ENCODE measurements around the gene SLC39A11. TPM values are rescaled to one million over a fixed set of nuclear protein-coding genes. Genes with fewer than 3 reads are reported as not detected.

SLC39A11 gene
- total and polyA plus RNA-seq, 2 of the 13 experiments (the other 11 are each of a cell fraction or from before 2014, with no cell fraction given), result 17.2 to 31.5 TPM

DNA sequence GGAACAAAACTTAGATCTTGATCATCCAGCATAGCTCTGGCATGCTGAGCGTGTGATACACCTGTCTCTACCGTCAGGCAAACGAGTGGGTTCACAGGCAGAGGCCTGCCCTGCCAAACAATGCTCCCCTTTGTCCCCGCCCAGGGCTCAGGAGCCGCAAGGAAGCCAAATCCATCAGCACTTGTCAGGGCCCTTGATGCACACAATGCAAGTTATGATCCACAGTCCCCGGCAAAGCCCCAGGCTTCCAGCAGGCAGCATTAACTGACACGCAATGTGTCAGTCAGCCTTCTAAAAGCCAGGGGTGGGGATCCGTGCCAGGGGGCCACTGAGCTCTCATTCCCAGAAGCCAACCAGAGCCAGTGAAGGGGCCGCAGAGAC is 460.9 kb downstream of the SLC39A11 start (continued):
- TF ChIP-seq, protein P1, sequence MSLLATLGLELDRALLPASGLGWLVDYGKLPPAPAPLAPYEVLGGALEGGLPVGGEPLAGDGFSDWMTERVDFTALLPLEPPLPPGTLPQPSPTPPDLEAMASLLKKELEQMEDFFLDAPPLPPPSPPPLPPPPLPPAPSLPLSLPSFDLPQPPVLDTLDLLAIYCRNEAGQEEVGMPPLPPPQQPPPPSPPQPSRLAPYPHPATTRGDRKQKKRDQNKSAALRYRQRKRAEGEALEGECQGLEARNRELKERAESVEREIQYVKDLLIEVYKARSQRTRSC (CRISPR knock-in tag; IDR thresholded peaks at IDR 0.05; ENCODE audit: low read depth), result 0 out of 2 replicates have a peak, but pooled peaks have one; percentile 68
- TF ChIP-seq, protein P2, sequence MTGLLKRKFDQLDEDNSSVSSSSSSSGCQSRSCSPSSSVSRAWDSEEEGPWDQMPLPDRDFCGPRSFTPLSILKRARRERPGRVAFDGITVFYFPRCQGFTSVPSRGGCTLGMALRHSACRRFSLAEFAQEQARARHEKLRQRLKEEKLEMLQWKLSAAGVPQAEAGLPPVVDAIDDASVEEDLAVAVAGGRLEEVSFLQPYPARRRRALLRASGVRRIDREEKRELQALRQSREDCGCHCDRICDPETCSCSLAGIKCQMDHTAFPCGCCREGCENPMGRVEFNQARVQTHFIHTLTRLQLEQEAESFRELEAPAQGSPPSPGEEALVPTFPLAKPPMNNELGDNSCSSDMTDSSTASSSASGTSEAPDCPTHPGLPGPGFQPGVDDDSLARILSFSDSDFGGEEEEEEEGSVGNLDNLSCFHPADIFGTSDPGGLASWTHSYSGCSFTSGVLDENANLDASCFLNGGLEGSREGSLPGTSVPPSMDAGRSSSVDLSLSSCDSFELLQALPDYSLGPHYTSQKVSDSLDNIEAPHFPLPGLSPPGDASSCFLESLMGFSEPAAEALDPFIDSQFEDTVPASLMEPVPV (CRISPR knock-in tag; IDR thresholded peaks at IDR 0.05), result peak; percentile 19; the same call in 1 of the 2 replicates
- no peak for TF ChIP-seq MIER2 (CRISPR knock-in tag; IDR thresholded peaks at IDR 0.05)
- TF ChIP-seq ZNF562 (CRISPR knock-in tag; IDR thresholded peaks at IDR 0.05; ENCODE audit: borderline replicate concordance), result no peak
- TF ChIP-seq, protein P3, sequence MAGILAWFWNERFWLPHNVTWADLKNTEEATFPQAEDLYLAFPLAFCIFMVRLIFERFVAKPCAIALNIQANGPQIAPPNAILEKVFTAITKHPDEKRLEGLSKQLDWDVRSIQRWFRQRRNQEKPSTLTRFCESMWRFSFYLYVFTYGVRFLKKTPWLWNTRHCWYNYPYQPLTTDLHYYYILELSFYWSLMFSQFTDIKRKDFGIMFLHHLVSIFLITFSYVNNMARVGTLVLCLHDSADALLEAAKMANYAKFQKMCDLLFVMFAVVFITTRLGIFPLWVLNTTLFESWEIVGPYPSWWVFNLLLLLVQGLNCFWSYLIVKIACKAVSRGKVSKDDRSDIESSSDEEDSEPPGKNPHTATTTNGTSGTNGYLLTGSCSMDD (CRISPR knock-in tag; IDR thresholded peaks at IDR 0.05), result no peak
- no peak for TF ChIP-seq ZNF768 (CRISPR knock-in tag; IDR thresholded peaks at IDR 0.05)
- TF ChIP-seq, protein P4, sequence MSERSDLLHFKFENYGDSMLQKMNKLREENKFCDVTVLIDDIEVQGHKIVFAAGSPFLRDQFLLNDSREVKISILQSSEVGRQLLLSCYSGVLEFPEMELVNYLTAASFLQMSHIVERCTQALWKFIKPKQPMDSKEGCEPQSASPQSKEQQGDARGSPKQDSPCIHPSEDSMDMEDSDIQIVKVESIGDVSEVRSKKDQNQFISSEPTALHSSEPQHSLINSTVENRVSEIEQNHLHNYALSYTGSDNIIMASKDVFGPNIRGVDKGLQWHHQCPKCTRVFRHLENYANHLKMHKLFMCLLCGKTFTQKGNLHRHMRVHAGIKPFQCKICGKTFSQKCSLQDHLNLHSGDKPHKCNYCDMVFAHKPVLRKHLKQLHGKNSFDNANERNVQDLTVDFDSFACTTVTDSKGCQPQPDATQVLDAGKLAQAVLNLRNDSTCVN (CRISPR knock-in tag; IDR thresholded peaks at IDR 0.05; ENCODE audit: borderline replicate concordance), result no peak
- no peak for TF ChIP-seq ZNF850 (CRISPR knock-in tag; conservative IDR thresholded peaks at IDR 0.05)
- TF ChIP-seq TCF7L2 (IDR thresholded peaks at IDR 0.05; ENCODE audit: low read depth, low read length), result no peak
- TF ChIP-seq, protein P5, sequence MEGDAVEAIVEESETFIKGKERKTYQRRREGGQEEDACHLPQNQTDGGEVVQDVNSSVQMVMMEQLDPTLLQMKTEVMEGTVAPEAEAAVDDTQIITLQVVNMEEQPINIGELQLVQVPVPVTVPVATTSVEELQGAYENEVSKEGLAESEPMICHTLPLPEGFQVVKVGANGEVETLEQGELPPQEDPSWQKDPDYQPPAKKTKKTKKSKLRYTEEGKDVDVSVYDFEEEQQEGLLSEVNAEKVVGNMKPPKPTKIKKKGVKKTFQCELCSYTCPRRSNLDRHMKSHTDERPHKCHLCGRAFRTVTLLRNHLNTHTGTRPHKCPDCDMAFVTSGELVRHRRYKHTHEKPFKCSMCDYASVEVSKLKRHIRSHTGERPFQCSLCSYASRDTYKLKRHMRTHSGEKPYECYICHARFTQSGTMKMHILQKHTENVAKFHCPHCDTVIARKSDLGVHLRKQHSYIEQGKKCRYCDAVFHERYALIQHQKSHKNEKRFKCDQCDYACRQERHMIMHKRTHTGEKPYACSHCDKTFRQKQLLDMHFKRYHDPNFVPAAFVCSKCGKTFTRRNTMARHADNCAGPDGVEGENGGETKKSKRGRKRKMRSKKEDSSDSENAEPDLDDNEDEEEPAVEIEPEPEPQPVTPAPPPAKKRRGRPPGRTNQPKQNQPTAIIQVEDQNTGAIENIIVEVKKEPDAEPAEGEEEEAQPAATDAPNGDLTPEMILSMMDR (CRISPR knock-in tag; IDR thresholded peaks at IDR 0.05), result 0 out of 2 replicates have a peak, but pooled peaks have one; percentile 7
- TF ChIP-seq SOX5 (CRISPR knock-in tag; IDR thresholded peaks at IDR 0.05; ENCODE audit: borderline replicate concordance), result peak; percentile 43; the same call in 1 of the 2 replicates
- TF ChIP-seq RBM22 (optimal IDR thresholded peaks at IDR 0.05; ENCODE audit: low read length), result no peak
- no peak for TF ChIP-seq ZNF382 (CRISPR knock-in tag; IDR thresholded peaks at IDR 0.05; ENCODE audit: borderline replicate concordance)
- no peak for TF ChIP-seq ADNP (CRISPR knock-in tag; IDR thresholded peaks at IDR 0.05)
- TF ChIP-seq NR3C1 (CRISPR knock-in tag; IDR thresholded peaks at IDR 0.05), result no peak
- no peak for TF ChIP-seq SMC3 (IDR thresholded peaks at IDR 0.05; ENCODE audit: low read length)
- TF ChIP-seq ZNF235 (CRISPR knock-in tag; IDR thresholded peaks at IDR 0.05; ENCODE audit: borderline replicate concordance), result no peak
- no peak for TF ChIP-seq MAFG (CRISPR knock-in tag; IDR thresholded peaks at IDR 0.05)
- TF ChIP-seq HHEX (CRISPR knock-in tag; IDR thresholded peaks at IDR 0.05), result no peak
- TF ChIP-seq, protein P6, sequence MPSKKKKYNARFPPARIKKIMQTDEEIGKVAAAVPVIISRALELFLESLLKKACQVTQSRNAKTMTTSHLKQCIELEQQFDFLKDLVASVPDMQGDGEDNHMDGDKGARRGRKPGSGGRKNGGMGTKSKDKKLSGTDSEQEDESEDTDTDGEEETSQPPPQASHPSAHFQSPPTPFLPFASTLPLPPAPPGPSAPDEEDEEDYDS (CRISPR knock-in tag; IDR thresholded peaks at IDR 0.05), result no peak
- TF ChIP-seq, protein P7, sequence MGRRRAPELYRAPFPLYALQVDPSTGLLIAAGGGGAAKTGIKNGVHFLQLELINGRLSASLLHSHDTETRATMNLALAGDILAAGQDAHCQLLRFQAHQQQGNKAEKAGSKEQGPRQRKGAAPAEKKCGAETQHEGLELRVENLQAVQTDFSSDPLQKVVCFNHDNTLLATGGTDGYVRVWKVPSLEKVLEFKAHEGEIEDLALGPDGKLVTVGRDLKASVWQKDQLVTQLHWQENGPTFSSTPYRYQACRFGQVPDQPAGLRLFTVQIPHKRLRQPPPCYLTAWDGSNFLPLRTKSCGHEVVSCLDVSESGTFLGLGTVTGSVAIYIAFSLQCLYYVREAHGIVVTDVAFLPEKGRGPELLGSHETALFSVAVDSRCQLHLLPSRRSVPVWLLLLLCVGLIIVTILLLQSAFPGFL (CRISPR knock-in tag; IDR thresholded peaks at IDR 0.05), result no peak
- TF ChIP-seq POLR2G (IDR thresholded peaks at IDR 0.05; ENCODE audit: low read depth, low read length), result peak; percentile 65
- no peak for TF ChIP-seq XRCC5 (optimal IDR thresholded peaks at IDR 0.05; ENCODE audit: low read length)
- peak; percentile 37; the same call in 1 of the 2 replicates for TF ChIP-seq ARID2 (CRISPR knock-in tag; IDR thresholded peaks at IDR 0.05; ENCODE audit: borderline replicate concordance)
- TF ChIP-seq ZNF446 (CRISPR knock-in tag; IDR thresholded peaks at IDR 0.05), result no peak

All from HepG2 (cell line).